K562 (cell line): ENCODE results near the gene CEP70. TPM values are rescaled to one million over a fixed set of nuclear protein-coding genes. Genes with fewer than 3 reads are reported as not detected.
A peak's percentile ranks its signal among the peaks of the same experiment; 100 is the strongest.

Source experiments
- ATAC-seq: fragments of 200-7000 bp; cut with Tn5 transposase; 3 replicates; pipeline ENCODE4 v1.9.1; 2020; ENCODE audit warnings: moderate library complexity
- BruUV-seq: library from RNA; stranded (reverse); fragments of 400-500 nt; replicated peaks from 2 replicates; lab custom pipeline; 2021; lab: Mats Ljungman, UMichigan
- CTCF ChIA-PET: fragments of 300-600 bp; formaldehyde crosslinking; extraction: SDS; loops from one replicate; lab custom pipeline; 2021; ENCODE audit warnings: low intra/inter-chr PET ratio; lab: Yijun Ruan, JAX
- POLR2A ChIA-PET: fragments of 300-600, 350-650 bp; sonication (Branson Sonifier 250); formaldehyde crosslinking; extraction: SDS; loops from one replicate; lab custom pipeline; 2021; ENCODE audit warnings: antibody characterized with exemption, inconsistent platforms; lab: Yijun Ruan, JAX
- DNase-seq, 4 experiments: peaks; one replicate each; pipeline versions ENCODE4 v3.0.0 to v3.0.0-alpha.2; 2011 to 2018; ENCODE audit warnings: low spot score in 3 of 4, mixed read lengths in 3 of 4; ENCODE audit errors: extremely low read depth in 1 of 4
- FAIRE-seq: peaks from 2 replicates; lab custom pipeline; 2011; peaks lifted over from hg19 to GRCh38; lab: Jason Lieb, UNC
- H2AFZ ChIP-seq: 2 replicates; pipeline ENCODE4 v1.6.0; 2011; ENCODE audit warnings: low read depth, low read length, control low read depth, inconsistent platforms
- H3K27ac ChIP-seq: fragments of 200-600 bp; 3 replicates; pipeline ENCODE4 v1.8.0; 2011; ENCODE audit warnings: low read depth, mild to moderate bottlenecking, control low read depth, inconsistent platforms, low read length, moderate library complexity, mixed read lengths; ENCODE audit errors: extremely low read depth
- H3K27me3 ChIP-seq, 2 experiments: fragments of 300-600 bp in 1 of 2; 2 replicates in 1 of 2; 3 replicates in 1 of 2; pipeline versions ENCODE4 v1.6.0 to v1.8.0; 2011; ENCODE audit warnings: inconsistent platforms in 2 of 2, low read length in 2 of 2, mild to moderate bottlenecking in 1 of 2, mixed read lengths in 1 of 2, moderate library complexity in 1 of 2; ENCODE audit not compliant: control insufficient read depth in 2 of 2, insufficient read depth in 2 of 2
- H3K36me3 ChIP-seq: fragments of 300-600 bp; 3 replicates; pipeline ENCODE4 v1.8.0; 2011; ENCODE audit warnings: mild to moderate bottlenecking, low read length, inconsistent platforms; ENCODE audit not compliant: control insufficient read depth, insufficient read depth
- H3K4me1 ChIP-seq, 2 experiments: fragments of 200-600 bp in 1 of 2; replicated peaks in 1 of 2; 2 replicates in 1 of 2; 3 replicates in 1 of 2; pipeline versions ENCODE4 v1.5.1 to v1.8.0; 2011; ENCODE audit warnings: inconsistent platforms in 2 of 2, low read length in 2 of 2, mild to moderate bottlenecking in 1 of 2, mixed read lengths in 1 of 2, moderate library complexity in 1 of 2; ENCODE audit not compliant: control insufficient read depth in 2 of 2, insufficient read depth in 2 of 2
- H3K4me2 ChIP-seq: 2 replicates; pipeline ENCODE4 v1.6.1; 2011; ENCODE audit warnings: low read length, control low read depth, inconsistent platforms, mixed read lengths; ENCODE audit not compliant: insufficient read depth
- H3K4me3 ChIP-seq: fragments of 200-600 bp; sonication (generic), shearing (Covaris generic); 2 replicates; pipeline ENCODE4 v1.5.1; 2016; ENCODE audit warnings: control low read depth, inconsistent platforms
- H3K79me2 ChIP-seq: fragments of 200-600 bp; 3 replicates; pipeline ENCODE4 v1.8.0; 2011; ENCODE audit warnings: low read length, inconsistent platforms; ENCODE audit not compliant: control insufficient read depth, insufficient read depth
- H3K9ac ChIP-seq, 2 experiments: 2 replicates each; pipeline versions ENCODE4 v1.6.0 to v1.6.1; 2011; ENCODE audit warnings: low read depth in 2 of 2, low read length in 2 of 2, control low read depth in 1 of 2, inconsistent platforms in 1 of 2, mild to moderate bottlenecking in 1 of 2, mixed read lengths in 1 of 2; ENCODE audit not compliant: insufficient read depth in 1 of 2
- H3K9me1 ChIP-seq: one replicate; pipeline ENCODE4 v1.6.0; 2011; ENCODE audit warnings: inconsistent platforms, mild to moderate bottlenecking, low read length, moderate library complexity; ENCODE audit not compliant: control insufficient read depth, insufficient read depth
- H3K9me3 ChIP-seq: replicated peaks from 2 replicates; pipeline ENCODE4 v1.5.1; 2011; ENCODE audit warnings: low read depth, low read length, inconsistent platforms; ENCODE audit not compliant: control insufficient read depth, insufficient read depth
- H4K20me1 ChIP-seq: replicated peaks from 2 replicates; pipeline ENCODE4 v1.6.1; 2011; ENCODE audit warnings: low read length, inconsistent platforms, mixed read lengths; ENCODE audit not compliant: control insufficient read depth, insufficient read depth
- BMI1 ChIP-seq: fragments of 150-350 bp; IDR thresholded peaks from 2 replicates; pipeline ENCODE4 v1.6.1; 2014; ENCODE audit warnings: low read length
- CAMTA2 ChIP-seq: fragments of 250-450 bp; sonication (Bioruptor Pico); conservative IDR thresholded peaks from 2 replicates; pipeline ENCODE4 v1.5.1; 2022
- CBX5 ChIP-seq: IDR thresholded peaks from 2 replicates; pipeline ENCODE4 v1.6.1; 2014; ENCODE audit warnings: low read depth, borderline replicate concordance
- FUS ChIP-seq: fragments of 200-400 bp; formaldehyde crosslinking; optimal IDR thresholded peaks from 2 replicates; pipeline ENCODE3; 2017; ENCODE audit warnings: low read depth, low read length
- HNRNPK ChIP-seq: fragments of 200-400 bp; formaldehyde crosslinking; IDR thresholded peaks from one replicate; pipeline ENCODE4 v1.6.1; 2018; ENCODE audit warnings: mild to moderate bottlenecking, low read depth, low read length; ENCODE audit not compliant: poor library complexity, severe bottlenecking
- MCM7 ChIP-seq, 2 experiments: fragments of 450-650 bp; IDR thresholded peaks; 2 replicates each; pipeline ENCODE4 v1.6.1; 2016 to 2018
- PHB2 ChIP-seq: fragments of 450-650 bp; IDR thresholded peaks from 2 replicates; pipeline ENCODE4 v1.6.1; 2017; ENCODE audit warnings: low read depth
- RAD21 ChIP-seq, 2 experiments: fragments of 250-450 bp in 1 of 2; fragments of 450-650 bp in 1 of 2; sonication (Bioruptor Pico) in 1 of 2; formaldehyde crosslinking in 1 of 2; IDR thresholded peaks in 1 of 2; conservative IDR thresholded peaks in 1 of 2; 2 replicates each; pipeline versions ENCODE4 v1.4.0 to v1.8.0; 2020 to 2022; ENCODE audit warnings: mild to moderate bottlenecking in 2 of 2, moderate library complexity in 1 of 2
- SLC30A9 ChIP-seq: fragments of 250-450 bp; sonication (Bioruptor Pico); IDR thresholded peaks from 2 replicates; pipeline ENCODE4 v1.8.0; 2022; ENCODE audit warnings: mild to moderate bottlenecking, moderate library complexity
- SREBF2 ChIP-seq: sonication (generic); formaldehyde crosslinking; IDR thresholded peaks from 2 replicates; pipeline ENCODE4 v1.4.0; 2020; ENCODE audit warnings: mild to moderate bottlenecking, missing genetic modification reagents
- ZNF140 ChIP-seq: fragments of 250-450 bp; sonication (Bioruptor Pico); IDR thresholded peaks from 2 replicates; pipeline ENCODE4 v1.8.0; 2021; ENCODE audit warnings: moderate library complexity, mild to moderate bottlenecking, inconsistent platforms
- ZNF589 ChIP-seq: fragments of 200-800 bp; sonication (Bioruptor generic); IDR thresholded peaks from 2 replicates; pipeline ENCODE4 v1.6.1; 2016; ENCODE audit warnings: low read depth, missing genetic modification characterization, missing compliant biosample characterization
- WGBS: fragments of 100-300 bp; shearing (Covaris generic); methylation state at CpG from one replicate; pipeline ENCODE4 v1.1.6; 2016; ENCODE audit warnings: low coverage, mixed read lengths; ENCODE audit not compliant: insufficient coverage; ENCODE audit errors: missing lambda C conversion rate; 5-methylcytosine and 5-hydroxymethylcytosine counted together
- in situ Hi-C: fragments of 300-500 bp; cut with MboI; formaldehyde crosslinking; loops from 4 replicates; pipeline ENCODE4 v1.15.0; 2018; ENCODE audit warnings: inconsistent platforms, mixed read lengths
- intact Hi-C: fragments of 100-400 bp; cut with micrococcal nuclease; formaldehyde crosslinking; loops from 2 replicates; pipeline ENCODE4 v1.14.2; 2022
- polyA plus RNA-seq, 8 experiments: library from polyadenylated mRNA; depleted of rRNA in 4 of 8; stranded (reverse) in 5 of 8; unstranded in 3 of 8; fragments of >200 nt; fragmentation: Nextera tagmentation in 2 of 8; fragmentation: Illumina TruSeq in 1 of 8; extraction: Ambion mirVana in 2 of 8; extraction: Trizol in 1 of 8; gene quantifications; 2 replicates each; pipeline versions ENCODE4 v1.2.1 to v1.2.3, GENCODE V29; 2011 to 2014; ENCODE audit warnings: inconsistent platforms in 1 of 8, missing spikeins in 1 of 8
- total RNA-seq, 7 experiments: library from RNA; depleted of rRNA in 6 of 7; stranded (reverse); fragments of >200 nt in 6 of 7; fragmentation: Illumina TruSeq in 2 of 7; extraction: Trizol in 2 of 7; gene quantifications; 2 replicates each; pipeline versions ENCODE4 v1.2.1 to v1.2.3, GENCODE V29; 2011 to 2021; ENCODE audit warnings: low replicate concordance in 1 of 7
- TF ChIP-seq, protein P1 (sequence below): fragments of 450-650 bp; IDR thresholded peaks from 2 replicates; pipeline ENCODE4 v1.6.1; 2016; ENCODE audit warnings: antibody characterized with exemption

The CEP70 gene
- total and polyA plus RNA-seq, 9 of the 15 experiments (the other 6 are each of a cell fraction or from before 2014, with no cell fraction given) = 16.1 to 31.5 (median 23.4) TPM

DNA sequence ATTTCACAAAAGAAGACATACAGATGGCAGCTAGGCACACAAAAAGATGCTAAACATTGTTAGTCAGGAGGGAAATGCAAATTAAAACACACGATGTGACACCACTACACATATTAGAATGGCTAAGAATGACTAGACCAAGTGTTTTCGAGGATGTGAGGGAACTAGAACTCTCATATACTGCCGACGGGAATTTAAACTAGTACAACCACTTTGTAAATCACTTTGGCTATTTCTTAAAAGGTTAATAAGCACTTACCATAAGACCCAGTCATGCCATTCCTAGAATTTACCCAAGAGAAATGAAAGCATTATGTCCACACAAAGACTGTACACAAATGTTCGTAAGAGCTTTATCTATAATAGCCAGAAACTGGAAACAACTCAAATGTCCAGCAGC is 5.6 kb downstream of the CEP70 start:
- TF ChIP-seq SLC30A9 (CRISPR knock-in tag) (no peak), SREBF2 (CRISPR knock-in tag) (no peak), MCM7 (IDR thresholded peaks at IDR 0.05) (no peak), RAD21 (CRISPR knock-in tag; conservative IDR thresholded peaks at IDR 0.05 in 1 of 2, IDR thresholded peaks at IDR 0.05 in 1 of 2) (no peak), PHB2 (no peak), ZNF140 (CRISPR knock-in tag) (no peak), BMI1 (no peak), CBX5 (no peak), ZNF589 (CRISPR knock-in tag) (no peak), HNRNPK (no peak), CAMTA2 (no peak), FUS (no peak)
- TF ChIP-seq, protein P1, sequence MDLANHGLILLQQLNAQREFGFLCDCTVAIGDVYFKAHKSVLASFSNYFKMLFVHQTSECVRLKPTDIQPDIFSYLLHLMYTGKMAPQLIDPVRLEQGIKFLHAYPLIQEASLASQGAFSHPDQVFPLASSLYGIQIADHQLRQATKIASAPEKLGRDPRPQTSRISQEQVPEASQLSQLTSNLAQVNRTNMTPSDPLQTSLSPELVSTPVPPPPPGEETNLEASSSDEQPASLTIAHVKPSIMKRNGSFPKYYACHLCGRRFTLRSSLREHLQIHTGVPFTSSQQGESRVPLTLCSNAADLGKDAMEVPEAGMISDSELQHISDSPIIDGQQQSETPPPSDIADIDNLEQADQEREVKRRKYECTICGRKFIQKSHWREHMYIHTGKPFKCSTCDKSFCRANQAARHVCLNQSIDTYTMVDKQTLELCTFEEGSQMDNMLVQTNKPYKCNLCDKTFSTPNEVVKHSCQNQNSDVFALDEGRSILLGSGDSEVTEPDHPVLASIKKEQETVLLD = no peak
- TF ChIP-seq, all 486 proteins: peak for 0
- no peaks in the 10 kb centered on the region for H3K9me3 ChIP-seq
- no peak overlapping the region for H2AFZ ChIP-seq
- H3K9me1 ChIP-seq = no peaks in the 10 kb centered on the region
- ChIA-PET CTCF (no interaction called here), POLR2A (no interaction called here)
- ATAC-seq (no peak), FAIRE-seq (no peak), DNase-seq (no peak)
- no peaks in the 10 kb centered on the region for H4K20me1 ChIP-seq
- H3K4me2 ChIP-seq = no peak overlapping the region
- in situ Hi-C loops (no loop called here), intact Hi-C loops (no loop called here)
- H3K4me1 ChIP-seq = no peaks in the 10 kb centered on the region; a peak in 1 of 5 replicates
- no peaks in the 10 kb centered on the region for H3K27me3 ChIP-seq
- H3K4me3 ChIP-seq = no peak overlapping the region
- peak overlapping the region; percentile 7; the same call in 1 of the 3 replicates for H3K27ac ChIP-seq
- no peak overlapping the region for H3K9ac ChIP-seq
- H3K79me2 ChIP-seq = peaks cover 14% of the 10 kb centered on the region
- no TSS peak for BruUV-seq
- 34% methylated on average over 5 of the region's 5 CpGs for WGBS
- peaks cover 3% of the 10 kb centered on the region; the same call in 2 of the 3 replicates for H3K36me3 ChIP-seq
